RWPE1 (cell line): Measurements from ENCODE around the gene TRABD2B.

Source experiments
- CTCF ChIA-PET: fragments of 350-600 bp; sonication (Branson Sonifier 250); formaldehyde crosslinking; extraction: SDS; loops from one replicate; lab custom pipeline; 2021; lab: Yijun Ruan, JAX
- POLR2A ChIA-PET: fragments of 400-600 bp; formaldehyde crosslinking; extraction: SDS; loops from one replicate; lab custom pipeline; 2020; ENCODE audit warnings: antibody characterized with exemption; ENCODE audit not compliant: low non-redundant PET; lab: Yijun Ruan, JAX
- DNase-seq: peaks from one replicate; pipeline ENCODE4 v3.0.0; 2012; ENCODE audit warnings: low spot score
- H3K27ac ChIP-seq: fragments of 450-650 bp; 2 replicates; pipeline ENCODE4 v1.5.1; 2017
- TF ChIP-seq, protein P1 (sequence below): fragments of 450-650 bp; conservative IDR thresholded peaks from 2 replicates; pipeline ENCODE4 v1.5.1; 2017; ENCODE audit warnings: low read depth, mild to moderate bottlenecking

TRABD2B gene

GRCh38 chr1:47953661-47954060 is 43.5 kb downstream of the TRABD2B start:
- DNase-seq: no peak
- CTCF ChIA-PET: no interaction called here
- POLR2A ChIA-PET: no interaction called here

DNA sequence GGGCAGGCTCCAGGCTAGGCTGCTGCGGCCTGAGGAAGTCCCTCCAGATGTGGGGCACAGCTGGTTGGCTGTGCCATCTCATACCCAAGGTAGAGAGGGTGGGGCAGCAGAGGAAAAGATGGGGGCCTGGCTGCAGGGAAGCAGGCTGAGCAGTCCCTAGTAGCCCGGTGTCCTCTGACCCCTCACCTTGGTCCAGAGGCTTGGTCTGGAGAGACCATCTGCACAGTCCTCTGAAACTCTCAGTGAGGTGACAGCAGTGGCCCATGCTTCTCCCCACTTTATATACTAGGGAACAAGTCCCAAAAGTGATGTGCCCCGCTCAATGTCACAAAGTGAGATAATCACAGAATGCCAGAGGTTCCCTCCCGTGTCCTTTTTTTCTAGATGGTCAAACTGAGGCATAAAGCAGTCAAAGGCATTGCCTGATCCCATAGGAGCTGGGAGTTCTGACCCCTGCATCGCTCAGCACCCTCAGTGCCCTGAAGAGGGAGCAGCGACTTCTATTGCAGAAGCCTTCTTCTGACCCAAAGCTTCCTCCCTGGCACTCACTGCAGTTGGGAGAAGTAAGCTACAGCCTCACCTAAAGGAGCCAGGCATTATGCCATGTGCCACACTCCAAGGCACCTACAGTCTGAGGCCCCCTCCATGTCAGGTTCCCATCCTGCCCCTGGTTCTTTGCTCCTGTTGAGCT is 45.5 kb downstream of the TRABD2B start:
- DNase-seq: no peak
- no peak overlapping the region for H3K27ac ChIP-seq
- TF ChIP-seq, protein P1, sequence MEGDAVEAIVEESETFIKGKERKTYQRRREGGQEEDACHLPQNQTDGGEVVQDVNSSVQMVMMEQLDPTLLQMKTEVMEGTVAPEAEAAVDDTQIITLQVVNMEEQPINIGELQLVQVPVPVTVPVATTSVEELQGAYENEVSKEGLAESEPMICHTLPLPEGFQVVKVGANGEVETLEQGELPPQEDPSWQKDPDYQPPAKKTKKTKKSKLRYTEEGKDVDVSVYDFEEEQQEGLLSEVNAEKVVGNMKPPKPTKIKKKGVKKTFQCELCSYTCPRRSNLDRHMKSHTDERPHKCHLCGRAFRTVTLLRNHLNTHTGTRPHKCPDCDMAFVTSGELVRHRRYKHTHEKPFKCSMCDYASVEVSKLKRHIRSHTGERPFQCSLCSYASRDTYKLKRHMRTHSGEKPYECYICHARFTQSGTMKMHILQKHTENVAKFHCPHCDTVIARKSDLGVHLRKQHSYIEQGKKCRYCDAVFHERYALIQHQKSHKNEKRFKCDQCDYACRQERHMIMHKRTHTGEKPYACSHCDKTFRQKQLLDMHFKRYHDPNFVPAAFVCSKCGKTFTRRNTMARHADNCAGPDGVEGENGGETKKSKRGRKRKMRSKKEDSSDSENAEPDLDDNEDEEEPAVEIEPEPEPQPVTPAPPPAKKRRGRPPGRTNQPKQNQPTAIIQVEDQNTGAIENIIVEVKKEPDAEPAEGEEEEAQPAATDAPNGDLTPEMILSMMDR: no peak
- ChIA-PET POLR2A (no interaction called here), CTCF (no interaction called here)

More at GRCh38 chr1:47953661-47954060, 43.5 kb downstream of the TRABD2B start:
- no peak overlapping the region for H3K27ac ChIP-seq
- TF ChIP-seq, protein P1: no peak

GRCh38 chr1:47951026-47951425 is 46.2 kb downstream of the TRABD2B start:
- ChIA-PET CTCF (no interaction called here), POLR2A (no interaction called here)
- H3K27ac ChIP-seq: no peak overlapping the region
- TF ChIP-seq, protein P1: no peak
- no peak for DNase-seq

DNA sequence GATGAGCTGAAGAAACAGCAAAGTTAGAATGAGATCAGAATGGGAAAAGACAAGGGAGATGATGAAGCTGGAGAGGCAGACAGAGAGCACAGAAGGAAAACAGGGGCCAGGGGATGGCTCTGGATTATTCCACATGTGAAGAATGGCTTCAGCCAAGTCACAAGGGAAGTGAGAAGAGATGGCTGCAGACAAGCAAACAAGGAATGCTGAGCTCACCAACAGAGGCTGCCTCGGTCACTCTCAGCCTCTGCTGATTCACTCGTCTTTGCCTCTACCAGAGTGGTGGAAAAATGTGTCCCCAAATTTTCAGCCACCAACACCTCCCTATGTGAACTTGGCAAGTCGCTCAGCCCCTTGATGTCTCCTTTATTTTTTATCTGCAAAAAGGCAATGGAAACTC is 46.7 kb downstream of the TRABD2B start:
- no peak for DNase-seq
- ChIA-PET CTCF (interaction anchor here (0.6 to 0.7 kb wide), 2 partner anchors 32 to 103 kb away, joined by 3 to 4 read pairs; no protein-coding TSS in a partner anchor), POLR2A (no interaction called here)
- no peak overlapping the region for H3K27ac ChIP-seq
- TF ChIP-seq, protein P1: no peak

DNA sequence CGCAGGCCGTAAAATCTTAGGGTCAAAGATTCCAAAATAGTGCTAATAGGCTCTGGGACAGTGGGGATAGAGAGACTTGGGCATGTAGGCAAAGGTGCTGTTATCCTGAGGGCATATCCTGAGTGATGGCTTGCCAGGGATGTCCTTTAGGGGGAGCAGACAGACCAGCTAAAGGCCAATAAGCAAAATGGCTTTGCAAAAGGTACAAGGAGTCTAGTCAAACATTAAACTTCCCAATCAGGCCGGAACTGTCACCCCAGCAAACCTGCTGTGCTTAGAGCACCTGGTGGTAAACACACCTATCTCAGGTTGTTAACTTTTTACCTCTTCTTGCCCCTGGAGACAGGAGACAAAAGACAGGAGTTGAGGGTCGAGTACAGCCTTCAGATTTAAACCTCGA is 49.1 kb downstream of the TRABD2B start:
- no peak overlapping the region for H3K27ac ChIP-seq
- TF ChIP-seq, protein P1: no peak
- ChIA-PET CTCF (interaction anchor here (0.6 kb wide), 1 partner anchor 75 kb away, joined by 3 read pairs; no protein-coding TSS in a partner anchor), POLR2A (no interaction called here)
- DNase-seq: no peak

DNA sequence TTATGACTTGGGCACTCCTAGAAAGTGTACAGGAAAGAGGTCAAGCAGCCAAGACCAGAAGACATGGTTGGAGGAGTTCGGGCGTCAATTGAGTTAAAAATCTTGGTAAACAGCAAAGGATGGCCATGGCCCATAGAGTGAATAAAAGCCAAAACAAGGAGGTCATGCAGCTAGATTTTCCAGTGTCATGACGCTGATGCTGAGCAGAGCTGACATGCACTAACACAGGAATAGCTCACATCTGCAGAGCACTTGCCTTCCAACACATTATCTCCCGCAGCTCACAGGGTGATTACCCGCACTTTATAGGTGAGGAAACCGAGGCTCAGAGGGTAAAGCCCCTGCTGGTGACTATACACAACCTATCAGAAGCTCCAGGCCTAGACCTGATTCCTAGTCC is 49.7 kb downstream of the TRABD2B start:
- H3K27ac ChIP-seq: no peak overlapping the region
- TF ChIP-seq, protein P1: no peak
- CTCF ChIA-PET: interaction anchor here (0.6 kb wide), 1 partner anchor 75 kb away, joined by 3 read pairs; no protein-coding TSS in a partner anchor
- no peak for DNase-seq
- POLR2A ChIA-PET: no interaction called here
